ENCODE data around the gene SCARB1.

The SCARB1 gene

GRCh38 chr12:124813782-124814181 lies 49.9 kb downstream of the SCARB1 start:
- Histone ChIP-seq H3K9ac (ENCODE audit: low read depth, low read length) (no peak overlapping the region), H3K9me3 (ENCODE audit: insufficient read depth, low read depth, low read length) (no peaks in the 10 kb centered on the region), H3K27me3 (ENCODE audit: insufficient read depth, low read length) (no peaks in the 10 kb centered on the region), H3K36me3 (ENCODE audit: insufficient read depth, low read length) (peaks cover 29% of the 10 kb centered on the region), H3K27ac (ENCODE audit: low read depth, low read length) (no peak overlapping the region), H3K4me3 (ENCODE audit: low read length) (no peak overlapping the region), H3K4me1 (ENCODE audit: insufficient read depth, low read length) (no peaks in the 10 kb centered on the region)
- 95% methylated on average over 3 of the region's 3 CpGs for WGBS

- Histone ChIP-seq H3K36me3 (ENCODE audit: insufficient read depth, low read length) (peaks cover 29% of the 10 kb centered on the region), H3K9me3 (ENCODE audit: insufficient read depth, low read depth, low read length) (no peaks in the 10 kb centered on the region), H3K27ac (ENCODE audit: low read depth, low read length) (no peak overlapping the region), H3K4me1 (ENCODE audit: insufficient read depth, low read length) (no peaks in the 10 kb centered on the region), H3K4me3 (ENCODE audit: low read length) (no peak overlapping the region), H3K27me3 (ENCODE audit: insufficient read depth, low read length) (no peaks in the 10 kb centered on the region), H3K9ac (ENCODE audit: low read depth, low read length) (no peak overlapping the region)
- 95% methylated on average over 1 of the region's 2 CpGs for WGBS
Observed at GRCh38 chr12:124812979-124813378, 50.7 kb downstream of the SCARB1 start.

DNA sequence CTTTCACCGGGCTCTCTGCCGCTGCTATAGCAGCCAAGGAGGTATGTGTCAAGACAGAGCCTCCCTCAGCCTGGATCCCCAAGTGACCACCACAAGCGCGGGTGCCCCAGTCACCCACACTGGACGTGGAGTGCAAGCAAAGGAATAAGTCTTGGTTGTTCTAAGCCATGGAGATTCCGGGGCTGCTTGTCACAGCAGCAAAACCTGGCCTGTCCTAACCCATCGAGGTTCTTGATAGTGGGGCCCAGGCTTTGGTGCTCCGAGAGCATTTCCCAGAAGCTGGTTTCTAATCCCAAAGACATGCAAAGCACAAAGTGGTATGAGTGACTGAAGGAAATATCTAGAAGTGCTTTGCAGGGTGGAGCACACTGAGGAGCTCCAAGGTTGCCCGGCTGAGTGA lies 51.3 kb downstream of the SCARB1 start:
- WGBS = 94% methylated on average over 9 of the region's 9 CpGs

DNA sequence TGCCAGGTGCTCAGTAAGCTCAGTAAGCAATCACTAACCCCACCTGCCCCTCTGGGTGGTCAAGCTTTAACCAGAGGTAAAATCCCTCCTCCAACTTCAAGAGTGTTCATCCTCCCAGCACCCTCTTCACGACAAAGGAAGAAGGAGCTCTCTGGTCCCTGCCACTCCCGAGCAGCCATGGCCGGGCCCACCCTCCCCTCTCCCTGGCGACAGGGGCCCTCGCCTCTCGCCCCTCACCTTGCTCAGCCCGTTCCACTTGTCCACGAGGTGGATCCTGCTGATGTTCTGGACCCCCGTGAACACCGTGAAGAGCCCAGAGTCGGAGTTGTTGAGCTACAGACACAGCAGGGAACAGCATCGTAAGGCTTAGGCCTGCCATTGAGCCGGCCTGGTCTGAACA lies 52.0 kb downstream of the SCARB1 start:
- Histone ChIP-seq H3K36me3 (ENCODE audit: insufficient read depth, low read length) (peaks cover 31% of the 10 kb centered on the region), H3K27ac (ENCODE audit: low read depth, low read length) (no peak overlapping the region), H3K9ac (ENCODE audit: low read depth, low read length) (no peak overlapping the region), H3K4me1 (ENCODE audit: insufficient read depth, low read length) (no peaks in the 10 kb centered on the region), H3K27me3 (ENCODE audit: insufficient read depth, low read length) (no peaks in the 10 kb centered on the region), H3K4me3 (ENCODE audit: low read length) (no peak overlapping the region), H3K9me3 (ENCODE audit: insufficient read depth, low read depth, low read length) (no peaks in the 10 kb centered on the region)
- 93% methylated on average over 13 of the region's 13 CpGs for WGBS

More for the DNA sequence above, 51.3 kb downstream of the SCARB1 start:
- no peak overlapping the region for H3K9ac ChIP-seq (ENCODE audit: low read depth, low read length)
- H3K4me3 ChIP-seq (ENCODE audit: low read length) = no peak overlapping the region
- no peaks in the 10 kb centered on the region for H3K9me3 ChIP-seq (ENCODE audit: insufficient read depth, low read depth, low read length)
- H3K27ac ChIP-seq (ENCODE audit: low read depth, low read length) = no peak overlapping the region
- H3K27me3 ChIP-seq (ENCODE audit: insufficient read depth, low read length) = no peaks in the 10 kb centered on the region
- peaks cover 31% of the 10 kb centered on the region for H3K36me3 ChIP-seq (ENCODE audit: insufficient read depth, low read length)
- no peaks in the 10 kb centered on the region for H3K4me1 ChIP-seq (ENCODE audit: insufficient read depth, low read length)

GRCh38 chr12:124809878-124810277 lies 53.8 kb downstream of the SCARB1 start:
- Histone ChIP-seq H3K36me3 (ENCODE audit: insufficient read depth, low read length) (peaks cover 35% of the 10 kb centered on the region), H3K27ac (ENCODE audit: low read depth, low read length) (no peak overlapping the region), H3K9ac (ENCODE audit: low read depth, low read length) (no peak overlapping the region), H3K9me3 (ENCODE audit: insufficient read depth, low read depth, low read length) (no peaks in the 10 kb centered on the region), H3K4me1 (ENCODE audit: insufficient read depth, low read length) (no peaks in the 10 kb centered on the region), H3K4me3 (ENCODE audit: low read length) (no peak overlapping the region), H3K27me3 (ENCODE audit: insufficient read depth, low read length) (no peaks in the 10 kb centered on the region)
- 96% methylated on average over 8 of the region's 8 CpGs for WGBS

DNA sequence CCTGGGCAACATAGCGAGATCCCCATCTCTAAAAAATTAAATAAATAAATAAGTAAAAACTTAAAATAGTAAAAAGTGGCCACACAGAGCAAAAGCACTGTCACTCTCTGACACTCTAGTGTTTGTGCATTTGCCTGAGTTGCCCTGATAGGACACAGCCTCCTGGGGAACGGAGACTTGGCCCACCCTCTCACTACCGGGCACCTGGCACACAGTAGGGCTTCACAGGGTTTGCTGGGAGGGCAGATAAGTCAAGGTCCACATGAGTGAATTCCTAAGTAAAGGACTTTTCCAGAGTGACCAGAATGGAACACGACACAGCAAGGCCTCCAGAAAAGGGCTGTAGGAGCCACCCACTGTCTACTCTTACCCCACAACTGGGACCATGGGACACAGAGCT lies 54.3 kb downstream of the SCARB1 start:
- peaks cover 30% of the 10 kb centered on the region for H3K36me3 ChIP-seq (ENCODE audit: insufficient read depth, low read length)
- H3K9me3 ChIP-seq (ENCODE audit: insufficient read depth, low read depth, low read length) = no peaks in the 10 kb centered on the region
- H3K4me1 ChIP-seq (ENCODE audit: insufficient read depth, low read length) = no peaks in the 10 kb centered on the region
- H3K27me3 ChIP-seq (ENCODE audit: insufficient read depth, low read length) = no peaks in the 10 kb centered on the region
- no peak overlapping the region for H3K9ac ChIP-seq (ENCODE audit: low read depth, low read length)
- WGBS = 91% methylated on average over 3 of the region's 4 CpGs
- no peak overlapping the region for H3K4me3 ChIP-seq (ENCODE audit: low read length)
- no peak overlapping the region for H3K27ac ChIP-seq (ENCODE audit: low read depth, low read length)

DNA sequence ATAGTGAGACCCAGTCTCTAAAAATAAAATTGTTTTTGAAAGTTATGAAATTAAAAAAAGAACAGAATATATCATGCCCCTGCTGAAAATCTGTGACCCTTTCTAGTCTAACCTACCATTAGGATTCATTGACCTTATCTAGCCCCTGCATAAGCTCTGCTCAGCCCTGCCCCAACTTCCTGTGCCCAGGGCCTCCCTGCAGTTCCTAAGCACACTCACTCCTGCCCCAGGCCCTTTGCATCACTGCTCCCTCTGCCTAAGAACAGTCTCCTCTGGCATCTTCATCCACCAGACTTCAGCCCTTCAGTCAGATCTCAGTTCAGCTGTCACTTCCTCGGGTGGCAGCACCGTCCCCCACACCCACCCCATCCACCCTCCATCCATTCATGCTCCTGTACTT lies 55.4 kb downstream of the SCARB1 start:
- H3K36me3 ChIP-seq (ENCODE audit: insufficient read depth, low read length) = peaks cover 19% of the 10 kb centered on the region
- WGBS = 98% methylated on average over 2 of the region's 2 CpGs
- no peak overlapping the region for H3K27ac ChIP-seq (ENCODE audit: low read depth, low read length)
- H3K27me3 ChIP-seq (ENCODE audit: insufficient read depth, low read length) = no peaks in the 10 kb centered on the region
- no peak overlapping the region for H3K4me3 ChIP-seq (ENCODE audit: low read length)
- no peaks in the 10 kb centered on the region for H3K4me1 ChIP-seq (ENCODE audit: insufficient read depth, low read length)
- no peak overlapping the region for H3K9ac ChIP-seq (ENCODE audit: low read depth, low read length)
- H3K9me3 ChIP-seq (ENCODE audit: insufficient read depth, low read depth, low read length) = no peaks in the 10 kb centered on the region

GRCh38 chr12:124805876-124806668 lies 57.6 kb downstream of the SCARB1 start:
- Histone ChIP-seq H3K9me3 (ENCODE audit: insufficient read depth, low read depth, low read length) (no peaks in the 10 kb centered on the region), H3K9ac (ENCODE audit: low read depth, low read length) (no peak overlapping the region), H3K4me3 (ENCODE audit: low read length) (no peak overlapping the region), H3K4me1 (ENCODE audit: insufficient read depth, low read length) (no peaks in the 10 kb centered on the region), H3K27me3 (ENCODE audit: insufficient read depth, low read length) (no peaks in the 10 kb centered on the region), H3K36me3 (ENCODE audit: insufficient read depth, low read length) (peaks cover 7% of the 10 kb centered on the region), H3K27ac (ENCODE audit: low read depth, low read length) (no peak overlapping the region)
- WGBS = 94% methylated on average over 25 of the region's 25 CpGs

GRCh38 chr12:124805050-124805449 lies 58.6 kb downstream of the SCARB1 start:
- Histone ChIP-seq H3K27me3 (ENCODE audit: insufficient read depth, low read length) (no peaks in the 10 kb centered on the region), H3K36me3 (ENCODE audit: insufficient read depth, low read length) (peaks cover 7% of the 10 kb centered on the region), H3K27ac (ENCODE audit: low read depth, low read length) (no peak overlapping the region), H3K4me1 (ENCODE audit: insufficient read depth, low read length) (no peaks in the 10 kb centered on the region), H3K9ac (ENCODE audit: low read depth, low read length) (no peak overlapping the region), H3K9me3 (ENCODE audit: insufficient read depth, low read depth, low read length) (no peaks in the 10 kb centered on the region), H3K4me3 (ENCODE audit: low read length) (no peak overlapping the region)
- 91% methylated on average over 3 of the region's 3 CpGs for WGBS

- 92% methylated on average over 9 of the region's 9 CpGs for WGBS
- Histone ChIP-seq H3K4me3 (ENCODE audit: low read length) (no peak overlapping the region), H3K27me3 (ENCODE audit: insufficient read depth, low read length) (no peaks in the 10 kb centered on the region), H3K27ac (ENCODE audit: low read depth, low read length) (no peak overlapping the region), H3K36me3 (ENCODE audit: insufficient read depth, low read length) (peaks cover 12% of the 10 kb centered on the region), H3K9me3 (ENCODE audit: insufficient read depth, low read depth, low read length) (no peaks in the 10 kb centered on the region), H3K9ac (ENCODE audit: low read depth, low read length) (peak overlapping the region; percentile 47; the same call in 1 of the 2 replicates), H3K4me1 (ENCODE audit: insufficient read depth, low read length) (no peaks in the 10 kb centered on the region)
Observed at GRCh38 chr12:124804011-124804621, 59.5 kb downstream of the SCARB1 start.

GRCh38 chr12:124802361-124802760 lies 61.3 kb downstream of the SCARB1 start:
- no peak overlapping the region for H3K4me3 ChIP-seq (ENCODE audit: low read length)
- H3K9ac ChIP-seq (ENCODE audit: low read depth, low read length) = no peak overlapping the region
- WGBS = 95% methylated on average over 14 of the region's 14 CpGs
- no peaks in the 10 kb centered on the region for H3K9me3 ChIP-seq (ENCODE audit: insufficient read depth, low read depth, low read length)
- peaks cover 7% of the 10 kb centered on the region for H3K4me1 ChIP-seq (ENCODE audit: insufficient read depth, low read length)
- no peak overlapping the region for H3K27ac ChIP-seq (ENCODE audit: low read depth, low read length)
- no peaks in the 10 kb centered on the region for H3K27me3 ChIP-seq (ENCODE audit: insufficient read depth, low read length)
- H3K36me3 ChIP-seq (ENCODE audit: insufficient read depth, low read length) = peaks cover 9% of the 10 kb centered on the region; the same call in 1 of the 2 replicates

Measured in HUES64 (cell line).